Karpas-422 (cell line): ENCODE data around the gene NUCKS1. TPM values are rescaled to one million over a fixed set of nuclear protein-coding genes. Genes with fewer than 3 reads are reported as not detected.

Experiments used
- DNase-seq: peaks from one replicate; pipeline ENCODE4 v3.0.0-alpha.2; 2015
- H2AFZ ChIP-seq: fragments of 200-600 bp; sonication (generic); 2 replicates; pipeline ENCODE4 v1.6.1; 2014; ENCODE audit warnings: antibody characterized with exemption, low read length, mixed read lengths
- H3K27ac ChIP-seq: fragments of 200-600 bp; sonication (generic); 2 replicates; pipeline ENCODE4 v1.5.1; 2014; ENCODE audit warnings: mild to moderate bottlenecking, low read length, moderate library complexity
- H3K27me3 ChIP-seq: fragments of 200-600 bp; sonication (generic); 2 replicates; pipeline ENCODE4 v1.6.1; 2014; ENCODE audit warnings: low read length, mixed read lengths
- H3K36me3 ChIP-seq: fragments of 200-600 bp; sonication (generic); 2 replicates; pipeline ENCODE4 v1.6.1; 2014; ENCODE audit warnings: low read length, mixed read lengths; ENCODE audit not compliant: insufficient read depth
- H3K4me1 ChIP-seq: fragments of 200-600 bp; sonication (generic); 2 replicates; pipeline ENCODE4 v1.6.1; 2014; ENCODE audit warnings: mild to moderate bottlenecking, low read length, mixed read lengths
- H3K4me2 ChIP-seq: fragments of 200-600 bp; sonication (generic); 2 replicates; pipeline ENCODE4 v1.6.1; 2014; ENCODE audit warnings: low read length, low read depth, mild to moderate bottlenecking; ENCODE audit not compliant: poor library complexity, severe bottlenecking
- H3K4me3 ChIP-seq: fragments of 200-600 bp; sonication (generic); 2 replicates; pipeline ENCODE4 v1.5.1; 2014; ENCODE audit warnings: mild to moderate bottlenecking, antibody characterized with exemption, low read length, mixed read lengths
- H3K79me2 ChIP-seq: fragments of 200-600 bp; sonication (generic); 2 replicates; pipeline ENCODE4 v1.6.1; 2014; ENCODE audit warnings: mild to moderate bottlenecking, low read length, mixed read lengths
- H3K9ac ChIP-seq: fragments of 200-600 bp; sonication (generic); 2 replicates; pipeline ENCODE4 v1.6.0; 2014; ENCODE audit warnings: low read length
- H3K9me2 ChIP-seq: fragments of 200-600 bp; sonication (generic), shearing (Covaris generic); replicated peaks from 2 replicates; pipeline ENCODE4 v1.6.0; 2014; ENCODE audit warnings: mild to moderate bottlenecking, low read length, moderate library complexity; ENCODE audit not compliant: insufficient read depth
- H3K9me3 ChIP-seq: fragments of 300-700, 200-600 bp; sonication (generic); 2 replicates; pipeline ENCODE4 v1.6.1; 2014; ENCODE audit warnings: low read length, mixed read lengths
- H4K20me1 ChIP-seq: fragments of 200-600 bp; sonication (generic); 2 replicates; pipeline ENCODE4 v1.6.1; 2014; ENCODE audit warnings: mild to moderate bottlenecking, antibody characterized with exemption, low read length, low read depth; ENCODE audit not compliant: insufficient read depth
- total RNA-seq: library from RNA; depleted of rRNA; stranded (reverse); fragments of >200 nt; shearing (Covaris generic); gene quantifications from 2 replicates; pipeline ENCODE4 v1.2.3, GENCODE V29; 2014; ENCODE audit warnings: low replicate concordance

The NUCKS1 gene
- total RNA-seq, 1 experiment from 2014 or later, result 56.9 TPM

GRCh38 chr1:205766038-205766437 is 16.1 kb upstream of the NUCKS1 start:
- H3K27ac ChIP-seq, result no peak overlapping the region
- H3K9ac ChIP-seq, result no peak overlapping the region
- no peaks in the 10 kb centered on the region for H3K27me3 ChIP-seq
- H3K4me1 ChIP-seq, result no peaks in the 10 kb centered on the region
- no peak overlapping the region for H3K4me3 ChIP-seq
- no peaks in the 10 kb centered on the region for H3K9me3 ChIP-seq
- H4K20me1 ChIP-seq, result no peaks in the 10 kb centered on the region
- H3K4me2 ChIP-seq, result no peak overlapping the region
- H3K9me2 ChIP-seq, result no peaks in the 10 kb centered on the region
- H2AFZ ChIP-seq, result no peak overlapping the region
- no peaks in the 10 kb centered on the region for H3K79me2 ChIP-seq
- no peak for DNase-seq
- H3K36me3 ChIP-seq, result no peaks in the 10 kb centered on the region

DNA sequence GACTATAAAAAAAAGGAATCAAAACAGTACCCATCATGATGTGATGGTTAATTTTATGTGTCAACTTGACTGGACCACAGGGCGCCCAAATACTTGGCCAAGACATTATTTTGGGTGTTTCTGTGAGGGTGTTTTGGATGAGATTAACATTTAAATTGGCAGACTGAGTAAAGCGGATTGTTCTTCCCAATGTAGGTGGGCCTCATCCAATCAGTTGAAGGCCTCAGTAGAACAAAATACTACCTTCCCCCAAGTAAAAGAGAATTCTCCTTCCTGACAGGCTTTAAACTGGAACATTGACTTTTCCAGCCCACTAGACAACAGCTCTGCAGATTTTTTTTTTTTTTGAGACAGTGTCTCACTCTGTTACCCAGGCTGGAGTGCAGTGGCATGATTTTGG is 14.6 kb upstream of the NUCKS1 start:
- Histone ChIP-seq H4K20me1 (no peaks in the 10 kb centered on the region), H3K9me3 (no peaks in the 10 kb centered on the region), H3K9ac (no peak overlapping the region), H3K4me3 (no peak overlapping the region), H3K4me1 (no peaks in the 10 kb centered on the region), H3K4me2 (no peak overlapping the region), H3K9me2 (no peaks in the 10 kb centered on the region), H2AFZ (no peak overlapping the region), H3K27me3 (no peaks in the 10 kb centered on the region), H3K36me3 (no peaks in the 10 kb centered on the region), H3K79me2 (no peaks in the 10 kb centered on the region), H3K27ac (no peak overlapping the region)
- DNase-seq, result no peak

DNA sequence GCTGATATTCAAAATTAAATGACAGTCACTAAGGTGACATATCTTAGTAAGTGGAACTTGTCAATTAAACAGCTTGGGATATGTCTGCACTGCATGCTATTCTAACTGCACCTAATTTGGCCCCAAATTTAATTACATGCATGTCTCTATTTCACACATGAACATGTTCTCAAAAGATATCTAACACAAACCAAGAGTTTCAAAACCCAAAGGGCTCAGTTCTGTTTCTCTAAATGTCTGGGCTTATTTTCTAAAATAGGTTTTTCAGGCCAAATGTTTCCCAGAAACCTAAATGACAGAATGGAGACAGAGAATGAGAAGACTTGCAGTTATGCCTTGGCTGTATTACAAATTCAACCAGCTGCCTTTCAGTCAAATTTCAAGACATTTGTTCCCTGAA is 14.0 kb upstream of the NUCKS1 start:
- H2AFZ ChIP-seq, result no peak overlapping the region

DNA sequence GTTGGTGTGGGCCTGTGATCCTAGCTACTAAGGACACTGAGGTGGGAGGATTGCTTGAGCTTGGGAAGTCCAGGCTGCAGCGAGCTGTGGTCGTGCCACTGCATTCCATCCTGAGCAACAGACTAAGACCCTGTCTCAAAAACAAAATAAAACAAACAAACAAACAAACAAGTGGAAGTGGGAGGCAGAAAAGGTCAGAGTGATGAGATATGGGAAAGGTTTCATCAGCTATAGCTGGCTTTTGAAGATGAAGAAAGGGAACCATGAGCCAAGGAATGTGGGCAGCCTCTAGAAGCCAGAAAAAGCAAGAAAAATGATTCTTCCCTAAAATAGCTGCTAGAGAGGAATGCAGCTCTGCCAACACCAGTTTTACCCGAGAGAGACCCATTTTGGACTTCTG is 10.6 kb upstream of the NUCKS1 start:
- no peak for DNase-seq
- H3K9me2 ChIP-seq, result no peaks in the 10 kb centered on the region
- H3K4me3 ChIP-seq, result no peak overlapping the region
- no peak overlapping the region for H3K4me2 ChIP-seq
- H3K4me1 ChIP-seq, result no peaks in the 10 kb centered on the region
- H3K27ac ChIP-seq, result no peak overlapping the region
- H3K27me3 ChIP-seq, result no peaks in the 10 kb centered on the region
- no peaks in the 10 kb centered on the region for H4K20me1 ChIP-seq
- H3K9ac ChIP-seq, result no peak overlapping the region
- no peak overlapping the region for H2AFZ ChIP-seq
- H3K9me3 ChIP-seq, result no peaks in the 10 kb centered on the region
- no peaks in the 10 kb centered on the region for H3K79me2 ChIP-seq
- H3K36me3 ChIP-seq, result no peaks in the 10 kb centered on the region

More for the DNA sequence above, 14.0 kb upstream of the NUCKS1 start:
- Histone ChIP-seq H3K9me3 (no peaks in the 10 kb centered on the region), H3K79me2 (no peaks in the 10 kb centered on the region), H3K9ac (no peak overlapping the region), H3K4me1 (no peaks in the 10 kb centered on the region), H3K27ac (no peak overlapping the region), H3K36me3 (no peaks in the 10 kb centered on the region), H3K4me2 (no peak overlapping the region), H3K4me3 (no peak overlapping the region), H3K27me3 (no peaks in the 10 kb centered on the region), H4K20me1 (no peaks in the 10 kb centered on the region), H3K9me2 (no peaks in the 10 kb centered on the region)
- DNase-seq, result no peak

- no peaks in the 10 kb centered on the region for H3K9me3 ChIP-seq
These were observed 6.6 kb upstream of the NUCKS1 start for GRCh38 chr1:205756552-205756951.

DNA sequence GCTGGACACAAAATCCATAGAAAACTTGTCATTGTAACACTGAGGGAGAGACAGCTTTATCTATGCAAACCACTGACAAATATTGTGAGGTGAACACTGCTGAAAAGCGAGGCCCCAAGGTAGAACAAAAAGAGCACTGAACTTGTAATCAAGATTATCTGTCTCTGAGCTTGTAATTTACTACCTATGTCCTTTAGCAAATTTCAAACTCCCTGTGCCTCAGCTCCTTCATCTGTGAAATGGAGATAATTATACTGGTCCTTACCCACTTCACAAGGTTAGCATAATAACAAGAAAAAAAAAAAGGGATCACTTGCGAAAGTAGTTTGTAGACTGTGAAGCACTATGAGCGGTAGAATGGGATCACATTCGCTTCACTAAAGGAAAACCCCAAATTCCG is 4.9 kb upstream of the NUCKS1 start:
- Histone ChIP-seq H3K9ac (no peak overlapping the region), H2AFZ (no peak overlapping the region), H3K4me1 (peaks cover 4% of the 10 kb centered on the region), H3K9me2 (no peaks in the 10 kb centered on the region), H3K9me3 (no peaks in the 10 kb centered on the region), H3K4me2 (no peak overlapping the region), H3K79me2 (peaks cover under 1% of the 10 kb centered on the region; the same call in 1 of the 2 replicates), H4K20me1 (no peaks in the 10 kb centered on the region), H3K4me3 (no peak overlapping the region), H3K27me3 (no peaks in the 10 kb centered on the region), H3K27ac (no peak overlapping the region), H3K36me3 (no peaks in the 10 kb centered on the region)
- DNase-seq, result no peak

More at GRCh38 chr1:205756552-205756951, 6.6 kb upstream of the NUCKS1 start:
- Histone ChIP-seq H3K9me2 (no peaks in the 10 kb centered on the region), H3K9ac (no peak overlapping the region), H3K4me1 (no peaks in the 10 kb centered on the region), H3K4me3 (no peak overlapping the region), H3K27ac (no peak overlapping the region), H3K36me3 (no peaks in the 10 kb centered on the region), H2AFZ (no peak overlapping the region), H4K20me1 (no peaks in the 10 kb centered on the region), H3K27me3 (no peaks in the 10 kb centered on the region), H3K79me2 (no peaks in the 10 kb centered on the region), H3K4me2 (no peak overlapping the region)
- DNase-seq, result no peak

GRCh38 chr1:205751036-205751651 is 1.2 kb upstream of the NUCKS1 start:
- Histone ChIP-seq H3K9me2 (no peaks in the 10 kb centered on the region), H2AFZ (peak overlapping the region; percentile 94; the same call in 1 of the 2 replicates), H3K36me3 (peaks cover 4% of the 10 kb centered on the region; the same call in 1 of the 2 replicates), H3K4me3 (no peak overlapping the region), H3K9ac (no peak overlapping the region), H3K27ac (no peak overlapping the region), H3K27me3 (no peaks in the 10 kb centered on the region), H3K9me3 (no peaks in the 10 kb centered on the region), H3K79me2 (peaks cover 36% of the 10 kb centered on the region), H4K20me1 (peaks cover 13% of the 10 kb centered on the region), H3K4me1 (peaks cover 31% of the 10 kb centered on the region), H3K4me2 (no peak overlapping the region)
- DNase-seq, result peak; percentile 33

DNA sequence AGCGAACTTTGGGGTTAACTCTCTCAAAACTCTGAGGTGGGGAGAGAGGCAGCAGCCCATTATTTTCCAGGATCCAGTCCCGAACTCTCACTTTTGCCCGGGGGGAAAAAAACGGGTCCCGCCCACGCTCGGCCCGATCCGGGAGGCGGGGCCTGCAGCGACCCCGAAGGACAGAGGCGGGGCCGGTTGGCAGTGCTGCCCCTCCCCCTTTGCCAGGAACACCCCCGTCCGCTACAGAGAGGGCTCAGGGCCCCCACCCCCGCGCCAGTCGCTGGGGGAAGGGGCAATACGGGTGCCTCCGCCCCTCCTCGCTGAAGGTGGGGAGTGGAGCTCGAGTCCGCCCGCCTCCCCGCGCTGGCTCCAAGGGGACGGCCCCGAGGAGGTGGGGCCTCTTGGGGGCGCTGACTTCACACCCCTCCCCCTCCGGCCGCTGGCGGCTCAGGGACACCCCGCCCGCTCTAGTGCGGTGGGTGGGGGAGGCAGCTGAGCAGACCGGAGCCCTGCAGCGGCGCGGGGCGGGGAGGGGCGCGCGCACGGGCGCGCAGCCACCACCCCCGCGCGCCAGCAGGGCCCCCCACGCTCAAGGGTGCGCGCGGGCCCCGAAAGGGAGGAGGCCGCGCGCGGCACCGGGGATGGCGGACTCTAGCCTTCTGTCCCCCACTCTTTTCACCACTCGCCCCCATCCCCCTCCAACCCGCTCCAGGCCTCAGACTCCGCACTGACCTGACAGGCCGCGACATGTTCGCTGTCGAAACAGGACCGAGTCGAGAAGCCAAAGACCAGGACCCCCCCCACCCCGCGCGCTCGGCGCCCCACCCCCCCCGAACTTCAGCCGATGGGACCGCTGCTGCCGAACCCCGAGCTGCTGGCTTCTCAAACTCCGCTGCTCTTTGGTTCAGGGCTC is 496 bp downstream of the NUCKS1 start:
- Histone ChIP-seq H2AFZ (no peak overlapping the region), H3K36me3 (peaks cover 4% of the 10 kb centered on the region; the same call in 1 of the 2 replicates), H3K9ac (peak overlapping the region; percentile 89), H3K4me2 (peak overlapping the region; percentile 89), H3K9me3 (no peaks in the 10 kb centered on the region), H3K27ac (peak overlapping the region; percentile 80), H3K9me2 (no peaks in the 10 kb centered on the region), H4K20me1 (peaks cover 13% of the 10 kb centered on the region), H3K4me3 (peak overlapping the region; percentile 84), H3K27me3 (no peaks in the 10 kb centered on the region), H3K79me2 (peaks cover 52% of the 10 kb centered on the region), H3K4me1 (peaks cover 43% of the 10 kb centered on the region)
- peak; percentile 97 for DNase-seq
